RWPE2 (cell line): Measurements from ENCODE around the gene ATG7.

Source experiments
- ATAC-seq: fragments of 200-7000 bp; cut with Tn5 transposase; 3 replicates; pipeline ENCODE4 v1.9.1; 2021; ENCODE audit warnings: low read depth
- DNase-seq: peaks from one replicate; pipeline ENCODE4 v3.0.0-alpha.2; 2020; ENCODE audit warnings: low spot score
- H3K27ac ChIP-seq: fragments of 450-650 bp; 2 replicates; pipeline ENCODE4 v1.5.1; 2017; ENCODE audit warnings: mild to moderate bottlenecking; ENCODE audit not compliant: poor library complexity, severe bottlenecking
- H3K27me3 ChIP-seq: fragments of 250-450 bp; sonication (Bioruptor Pico); 2 replicates; pipeline ENCODE4 v1.5.1; 2021; ENCODE audit warnings: mild to moderate bottlenecking, moderate library complexity; ENCODE audit not compliant: insufficient read depth, poor library complexity, severe bottlenecking
- H3K36me3 ChIP-seq: fragments of 250-450 bp; sonication (Bioruptor Pico); 2 replicates; pipeline ENCODE4 v1.5.1; 2020; ENCODE audit warnings: low read depth, mild to moderate bottlenecking, moderate library complexity
- H3K4me1 ChIP-seq: fragments of 250-450 bp; sonication (Bioruptor Pico); 2 replicates; pipeline ENCODE4 v1.5.1; 2021; ENCODE audit warnings: mild to moderate bottlenecking, moderate library complexity; ENCODE audit not compliant: insufficient read depth, poor library complexity, severe bottlenecking
- H3K4me3 ChIP-seq: fragments of 250-450 bp; sonication (Bioruptor Pico); 2 replicates; pipeline ENCODE4 v1.5.1; 2021; ENCODE audit warnings: mild to moderate bottlenecking, moderate library complexity; ENCODE audit not compliant: severe bottlenecking
- H3K9me3 ChIP-seq: fragments of 250-450 bp; sonication (Bioruptor Pico); 2 replicates; pipeline ENCODE4 v1.5.1; 2021; ENCODE audit warnings: mild to moderate bottlenecking, moderate library complexity; ENCODE audit not compliant: severe bottlenecking
- CTCF ChIP-seq: fragments of 450-650 bp; IDR thresholded peaks from one replicate; pipeline ENCODE4 v1.5.1; 2017; ENCODE audit warnings: mild to moderate bottlenecking, moderate library complexity; ENCODE audit not compliant: poor library complexity, severe bottlenecking

The ATG7 gene

GRCh38 chr3:11356269-11356668 lies 84.1 kb downstream of the ATG7 start:
- Histone ChIP-seq H3K36me3 (peaks cover 40% of the 10 kb centered on the region), H3K4me1 (no peaks in the 10 kb centered on the region), H3K27ac (no peak overlapping the region), H3K4me3 (no peak overlapping the region), H3K27me3 (no peaks in the 10 kb centered on the region), H3K9me3 (no peaks in the 10 kb centered on the region)
- no peak for DNase-seq
- no peak for TF ChIP-seq CTCF
- no peak for ATAC-seq

GRCh38 chr3:11362600-11362999 lies 90.4 kb downstream of the ATG7 start:
- H3K27me3 ChIP-seq, result no peaks in the 10 kb centered on the region
- ATAC-seq (no peak), DNase-seq (no peak)
- no peak overlapping the region for H3K27ac ChIP-seq
- peaks cover 58% of the 10 kb centered on the region for H3K36me3 ChIP-seq
- H3K4me1 ChIP-seq, result no peaks in the 10 kb centered on the region
- no peak for TF ChIP-seq CTCF
- H3K4me3 ChIP-seq, result no peak overlapping the region
- H3K9me3 ChIP-seq, result no peaks in the 10 kb centered on the region

GRCh38 chr3:11363715-11364114 lies 91.5 kb downstream of the ATG7 start:
- no peak overlapping the region for H3K27ac ChIP-seq
- no peaks in the 10 kb centered on the region for H3K4me1 ChIP-seq
- H3K9me3 ChIP-seq, result no peaks in the 10 kb centered on the region
- H3K4me3 ChIP-seq, result no peak overlapping the region
- TF ChIP-seq CTCF, result no peak
- DNase-seq (no peak), ATAC-seq (no peak)
- peaks cover 55% of the 10 kb centered on the region for H3K36me3 ChIP-seq
- no peaks in the 10 kb centered on the region for H3K27me3 ChIP-seq

- no peak for TF ChIP-seq CTCF
- ATAC-seq (no peak), DNase-seq (no peak)
- Histone ChIP-seq H3K9me3 (no peaks in the 10 kb centered on the region), H3K4me3 (no peak overlapping the region), H3K36me3 (peaks cover 51% of the 10 kb centered on the region), H3K27ac (no peak overlapping the region), H3K4me1 (no peaks in the 10 kb centered on the region), H3K27me3 (no peaks in the 10 kb centered on the region)
Observed at GRCh38 chr3:11364181-11364580, 92.0 kb downstream of the ATG7 start.

GRCh38 chr3:11367143-11367693 lies 95.0 kb downstream of the ATG7 start:
- TF ChIP-seq CTCF, result no peak
- ATAC-seq (peak; percentile 51; the same call in 1 of the 3 replicates), DNase-seq (no peak)
- no peaks in the 10 kb centered on the region for H3K9me3 ChIP-seq
- H3K4me3 ChIP-seq, result no peak overlapping the region
- peaks cover 38% of the 10 kb centered on the region for H3K36me3 ChIP-seq
- H3K27me3 ChIP-seq, result no peaks in the 10 kb centered on the region
- H3K27ac ChIP-seq, result peak overlapping the region; percentile 14
- no peaks in the 10 kb centered on the region for H3K4me1 ChIP-seq
